SK-N-SH (cell line): Measurements from ENCODE around the gene COL25A1. TPM values are rescaled to one million over a fixed set of nuclear protein-coding genes. Genes with fewer than 3 reads are reported as not detected.

Experiments used
- CTCF ChIA-PET: fragments of 300-600, 350-600 bp; formaldehyde crosslinking; extraction: SDS; loops from one replicate; lab custom pipeline; 2021; lab: Yijun Ruan, JAX
- POLR2A ChIA-PET: fragments of 350-600 bp; sonication (Branson Sonifier 250); formaldehyde crosslinking; extraction: SDS; loops from one replicate; lab custom pipeline; 2020; ENCODE audit warnings: antibody characterized with exemption, inconsistent platforms; lab: Yijun Ruan, JAX
- DNase-seq: peaks from one replicate; pipeline ENCODE4 v3.0.0; 2012
- H2AFZ ChIP-seq: fragments of 200-600 bp; sonication (generic); 2 replicates; pipeline ENCODE4 v1.8.1; 2016; ENCODE audit warnings: antibody characterized with exemption, mild to moderate bottlenecking, low read depth
- H3F3A ChIP-seq: fragments of 200-600 bp; sonication (generic); replicated peaks from 2 replicates; pipeline ENCODE3; 2016; ENCODE audit warnings: antibody characterized with exemption, mild to moderate bottlenecking; ENCODE audit not compliant: insufficient read depth
- H3K27ac ChIP-seq, 2 experiments: fragments of 200-500 bp in 1 of 2; fragments of 200-600 bp in 1 of 2; sonication (Bioruptor generic) in 1 of 2; sonication (generic), shearing (Covaris generic) in 1 of 2; 2 replicates each; pipeline versions ENCODE4 v1.5.1 to v1.6.1; 2014 to 2016; ENCODE audit warnings: low read depth in 2 of 2, inconsistent platforms in 1 of 2, low read length in 1 of 2, mild to moderate bottlenecking in 1 of 2, mixed read lengths in 1 of 2
- H3K27me3 ChIP-seq: fragments of 200-600 bp; sonication (generic), shearing (Covaris generic); 2 replicates; pipeline ENCODE4 v1.6.1; 2016; ENCODE audit warnings: mixed run types; ENCODE audit not compliant: insufficient read depth
- H3K36me3 ChIP-seq, 2 experiments: fragments of 200-500 bp in 1 of 2; fragments of 200-600 bp in 1 of 2; sonication (Bioruptor generic) in 1 of 2; sonication (generic) in 1 of 2; replicated peaks in 1 of 2; 2 replicates each; pipeline versions ENCODE3 to v1.5.1; 2014 to 2016; ENCODE audit warnings: low read length in 1 of 2, mild to moderate bottlenecking in 1 of 2; ENCODE audit not compliant: insufficient read depth in 2 of 2, control insufficient read depth in 1 of 2
- H3K4me1 ChIP-seq, 2 experiments: fragments of 200-500 bp in 1 of 2; fragments of 200-600 bp in 1 of 2; sonication (Bioruptor generic) in 1 of 2; sonication (generic), shearing (Covaris generic) in 1 of 2; 2 replicates each; pipeline versions ENCODE4 v1.5.1 to v1.6.1; 2014 to 2016; ENCODE audit warnings: low read depth in 1 of 2, low read length in 1 of 2, mixed run types in 1 of 2; ENCODE audit not compliant: insufficient read depth in 2 of 2, control insufficient read depth in 1 of 2
- H3K4me2 ChIP-seq: fragments of 200-600 bp; sonication (generic), shearing (Covaris generic); 2 replicates; pipeline ENCODE4 v1.6.1; 2017; ENCODE audit warnings: mixed run types
- H3K4me3 ChIP-seq, 2 experiments: fragments of 200-500 bp in 1 of 2; fragments of 200-600 bp in 1 of 2; sonication (Bioruptor generic) in 1 of 2; sonication (generic), shearing (Covaris generic) in 1 of 2; 2 replicates each; pipeline versions ENCODE4 v1.5.1 to v1.8.1; 2014 to 2016; ENCODE audit warnings: low read depth in 2 of 2, inconsistent platforms in 1 of 2, low read length in 1 of 2, mild to moderate bottlenecking in 1 of 2, mixed read lengths in 1 of 2, moderate library complexity in 1 of 2
- H3K79me2 ChIP-seq: fragments of 200-600 bp; sonication (generic); 2 replicates; pipeline ENCODE4 v1.8.1; 2017; ENCODE audit warnings: mild to moderate bottlenecking; ENCODE audit not compliant: insufficient read depth
- H3K9ac ChIP-seq: fragments of 200-600 bp; sonication (generic); 2 replicates; pipeline ENCODE4 v1.6.1; 2017; ENCODE audit warnings: mixed run types
- H3K9me2 ChIP-seq: fragments of 200-600 bp; sonication (generic); 2 replicates; pipeline ENCODE4 v1.6.1; 2017; ENCODE audit warnings: mixed run types
- H3K9me3 ChIP-seq: fragments of 200-600 bp; sonication (generic); 2 replicates; pipeline ENCODE4 v1.6.1; 2017; ENCODE audit warnings: mixed run types, mild to moderate bottlenecking, moderate library complexity
- H4K20me1 ChIP-seq: fragments of 200-600 bp; sonication (generic); 2 replicates; pipeline ENCODE4 v1.6.1; 2017; ENCODE audit warnings: mild to moderate bottlenecking, mixed run types; ENCODE audit not compliant: insufficient read depth
- CHD2 ChIP-seq: fragments of 150-350 bp; IDR thresholded peaks from 2 replicates; pipeline ENCODE4 v1.6.1; 2018; ENCODE audit warnings: low read length; ENCODE audit not compliant: partially characterized antibody
- ELF1 ChIP-seq: IDR thresholded peaks from 2 replicates; pipeline ENCODE4 v1.4.0; 2012
- EP300 ChIP-seq, 2 experiments: IDR thresholded peaks; 2 replicates each; pipeline versions ENCODE4 v1.4.0 to v1.6.1; 2012; ENCODE audit warnings: borderline replicate concordance in 1 of 2, low read depth in 1 of 2, low read length in 1 of 2
- IRF3 ChIP-seq: fragments of 150-350 bp; IDR thresholded peaks from 2 replicates; pipeline ENCODE4 v1.6.1; 2016; ENCODE audit warnings: mild to moderate bottlenecking, low read depth, low read length
- JUND ChIP-seq: IDR thresholded peaks from 2 replicates; pipeline ENCODE4 v1.4.0; 2012
- MAX ChIP-seq: IDR thresholded peaks from 2 replicates; pipeline ENCODE4 v1.4.0; 2012; ENCODE audit warnings: low read depth
- MEF2A ChIP-seq: IDR thresholded peaks from 2 replicates; pipeline ENCODE4 v1.4.0; 2012; ENCODE audit warnings: low read depth, borderline replicate concordance
- MXI1 ChIP-seq: IDR thresholded peaks from 2 replicates; pipeline ENCODE4 v1.6.1; 2012; ENCODE audit warnings: mild to moderate bottlenecking, low read depth, low read length, improper control_type of control experiment
- PBX3 ChIP-seq: IDR thresholded peaks from 2 replicates; pipeline ENCODE4; 2012
- RCOR1 ChIP-seq: fragments of 150-350 bp; IDR thresholded peaks from 2 replicates; pipeline ENCODE4 v1.6.1; 2017; ENCODE audit warnings: antibody characterized with exemption, low read length
- REST ChIP-seq: IDR thresholded peaks from 2 replicates; pipeline ENCODE4 v1.6.1; 2012; ENCODE audit warnings: mild to moderate bottlenecking, low read depth, low read length, moderate library complexity
- RFX5 ChIP-seq: IDR thresholded peaks from 2 replicates; pipeline ENCODE4 v1.6.1; 2012; ENCODE audit warnings: mild to moderate bottlenecking, improper control_type of control experiment, low read length
- RXRA ChIP-seq: IDR thresholded peaks from 2 replicates; pipeline ENCODE4 v1.4.0; 2012; ENCODE audit warnings: low read depth, mild to moderate bottlenecking, borderline replicate concordance
- SMC3 ChIP-seq: IDR thresholded peaks from 2 replicates; pipeline ENCODE4 v1.6.1; 2012; ENCODE audit warnings: low read depth, low read length, improper control_type of control experiment
- TCF12 ChIP-seq: IDR thresholded peaks from 2 replicates; pipeline ENCODE4 v1.4.0; 2012
- TEAD4 ChIP-seq: IDR thresholded peaks from 2 replicates; pipeline ENCODE4 v1.4.0; 2012; ENCODE audit warnings: mild to moderate bottlenecking, borderline replicate concordance; ENCODE audit not compliant: insufficient read depth
- USF1 ChIP-seq: IDR thresholded peaks from 2 replicates; pipeline ENCODE4 v1.4.0; 2012; ENCODE audit warnings: low read depth, borderline replicate concordance
- YY1 ChIP-seq: IDR thresholded peaks from 2 replicates; pipeline ENCODE4 v1.4.0; 2012; ENCODE audit warnings: low read depth, mild to moderate bottlenecking
- ZBTB33 ChIP-seq: IDR thresholded peaks from 2 replicates; pipeline ENCODE4 v1.4.0; 2012; ENCODE audit warnings: low read depth, borderline replicate concordance
- WGBS: methylation state at CpG from one replicate; pipeline ENCODE4 v1.1.6; 2017; ENCODE audit warnings: low lambda C conversion rate; 5-methylcytosine and 5-hydroxymethylcytosine counted together
- polyA plus RNA-seq, 3 experiments: library from polyadenylated mRNA; depleted of rRNA; stranded (reverse); fragments of >200 nt; gene quantifications; 2 replicates each; pipeline ENCODE4 v1.2.3, GENCODE V29; 2012

COL25A1 gene
- polyA plus RNA-seq, 1 of the 3 experiments (the other 2 are of a cell fraction): not detected

- no peak for TF ChIP-seq ZBTB33
- TF ChIP-seq JUND: no peak
- no peak for TF ChIP-seq TEAD4
Observed at GRCh38 chr4:108852691-108853090, 449.8 kb downstream of the COL25A1 start (continued).

- Histone ChIP-seq H3K79me2 (no peaks in the 10 kb centered on the region), H3K9me3 (no peaks in the 10 kb centered on the region; the same call in 1 of the 2 replicates), H3K4me2 (no peak overlapping the region), H3K27me3 (no peaks in the 10 kb centered on the region), H3K36me3 (no peaks in the 10 kb centered on the region), H3K9ac (no peak overlapping the region), H2AFZ (no peak overlapping the region), H3K27ac (no peak overlapping the region), H3K9me2 (no peaks in the 10 kb centered on the region), H3K4me3 (no peak overlapping the region), H4K20me1 (no peaks in the 10 kb centered on the region), H3K4me1 (no peaks in the 10 kb centered on the region; a peak in 1 of 4 replicates), H3F3A (peaks cover 7% of the 10 kb centered on the region)
- WGBS: 8% methylated on average over 2 of the region's 2 CpGs
- POLR2A ChIA-PET: no interaction called here
- no peak for DNase-seq
- CTCF ChIA-PET: no interaction called here
- TF ChIP-seq JUND (no peak), TCF12 (no peak), EP300 (IDR thresholded peaks at IDR 0.05; ENCODE audit: borderline replicate concordance in 1 of 2, low read depth in 1 of 2, low read length in 1 of 2) (no peak), CHD2 (no peak), REST (no peak), MEF2A (no peak), MAX (no peak), IRF3 (no peak), SMC3 (no peak), MXI1 (no peak), RXRA (no peak), YY1 (no peak), RFX5 (no peak), PBX3 (no peak), ELF1 (no peak), USF1 (no peak), RCOR1 (no peak)
Observed at GRCh38 chr4:108851366-108851765, 451.1 kb downstream of the COL25A1 start.
